Dermis blood vessel endothelial cell (primary cell): ENCODE measurements around the gene HOXA5. TPM values are rescaled to one million over a fixed set of nuclear protein-coding genes. Genes with fewer than 3 reads are reported as not detected.

Experiments
- DNase-seq: peaks from one replicate; pipeline ENCODE4 v3.0.0; 2010
- total RNA-seq: library from RNA; depleted of rRNA; stranded (reverse); fragments of >200 nt; gene quantifications from 2 replicates; pipeline ENCODE4 v1.2.3, GENCODE V29; 2014

The HOXA5 gene
- total RNA-seq, 1 donor from 2014 or later, result 6.1 TPM

- no peak for DNase-seq
These were observed 50.7 kb downstream of the HOXA5 start for GRCh38 chr7:27092819-27093110.

GRCh38 chr7:27091941-27092818, 51.3 kb downstream of the HOXA5 start:
- DNase-seq, result no peak

DNA sequence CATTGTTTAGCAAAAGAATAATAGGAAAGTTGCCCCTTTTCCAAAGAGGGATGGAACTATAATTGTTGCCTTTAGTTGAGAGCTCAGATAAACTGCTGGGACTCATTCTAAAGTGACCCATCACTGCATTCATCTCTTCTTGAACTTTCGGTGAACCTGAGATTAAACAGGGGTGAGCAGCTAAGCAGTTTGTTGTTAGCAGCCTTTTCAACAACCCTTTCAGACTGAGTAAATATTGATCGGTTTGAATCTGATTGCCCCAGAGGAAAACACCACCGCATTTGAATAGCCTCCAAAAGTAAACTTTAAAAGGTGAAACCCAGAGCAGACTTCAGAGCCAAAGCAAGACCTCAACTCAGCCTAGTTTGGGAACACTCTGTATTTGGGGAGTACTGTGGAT, 52.4 kb downstream of the HOXA5 start:
- no peak for DNase-seq

Other genes starting within 250 kb of the HOXA5 start
- gene HOXA1, start 47.7 kb downstream of the HOXA5 start, total RNA-seq, result 0.68 and 0.84 TPM in 2 replicates
- 0.33 and 0.34 TPM in 2 replicates for gene HOXA2, start 41.0 kb downstream of the HOXA5 start, total RNA-seq
- gene HOXA4, start 12.9 kb downstream of the HOXA5 start, total RNA-seq, result 0.34 and 0.65 TPM in 2 replicates
- 2.9 and 8.6 TPM in 2 replicates for gene HOXA6, start 4.1 kb upstream of the HOXA5 start, total RNA-seq
- gene HOXA3, start 8.9 kb upstream of the HOXA5 start, total RNA-seq, result 2.4 and 6.0 TPM in 2 replicates
- gene HOXA7, start 13.0 kb upstream of the HOXA5 start, total RNA-seq, result 1.4 and 2.9 TPM in 2 replicates
- 9.0 and 11.8 TPM in 2 replicates for gene HOXA9, start 21.9 kb upstream of the HOXA5 start, total RNA-seq
- 3.7 and 4.4 TPM in 2 replicates for gene HOXA10, start 30.6 kb upstream of the HOXA5 start, total RNA-seq
- under 0.01 and 0.70 TPM in 2 replicates for gene HOXA11, start 41.6 kb upstream of the HOXA5 start, total RNA-seq
- under 0.01 TPM in 1 of 2 replicates, not detected in the other for gene HOXA13, start 56.4 kb upstream of the HOXA5 start, total RNA-seq
- not detected in 2 replicates for gene EVX1, start 99.1 kb upstream of the HOXA5 start, total RNA-seq